ENCODE results near the gene RALBP1.

DNA sequence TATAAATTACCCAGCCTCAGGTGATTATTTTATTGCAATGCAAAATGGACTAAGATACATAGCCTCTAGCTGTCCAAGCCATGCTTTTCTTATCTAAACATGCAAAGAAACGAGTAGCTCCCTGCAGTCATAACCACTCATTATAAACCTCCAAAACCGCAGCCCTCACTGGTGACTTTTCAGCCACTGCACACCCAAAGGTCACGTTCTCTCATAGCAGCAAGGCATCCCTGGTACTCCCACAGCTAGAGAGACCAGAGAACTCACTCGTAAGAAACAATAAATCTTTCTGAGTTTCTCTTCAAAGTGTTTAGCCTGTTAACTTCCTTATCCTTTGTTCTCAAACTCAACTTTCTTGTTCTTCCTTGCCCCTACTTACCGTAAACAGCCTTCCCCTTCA lies 28.5 kb upstream of the RALBP1 start:
- TF ChIP-seq, protein P1, sequence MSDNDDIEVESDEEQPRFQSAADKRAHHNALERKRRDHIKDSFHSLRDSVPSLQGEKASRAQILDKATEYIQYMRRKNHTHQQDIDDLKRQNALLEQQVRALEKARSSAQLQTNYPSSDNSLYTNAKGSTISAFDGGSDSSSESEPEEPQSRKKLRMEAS (IDR thresholded peaks at IDR 0.05), result no peak
- TF ChIP-seq FOXM1 (IDR thresholded peaks at IDR 0.05; ENCODE audit: borderline replicate concordance, low read depth) (no peak), NFIC (IDR thresholded peaks at IDR 0.05) (no peak)
- TF ChIP-seq, protein P2, sequence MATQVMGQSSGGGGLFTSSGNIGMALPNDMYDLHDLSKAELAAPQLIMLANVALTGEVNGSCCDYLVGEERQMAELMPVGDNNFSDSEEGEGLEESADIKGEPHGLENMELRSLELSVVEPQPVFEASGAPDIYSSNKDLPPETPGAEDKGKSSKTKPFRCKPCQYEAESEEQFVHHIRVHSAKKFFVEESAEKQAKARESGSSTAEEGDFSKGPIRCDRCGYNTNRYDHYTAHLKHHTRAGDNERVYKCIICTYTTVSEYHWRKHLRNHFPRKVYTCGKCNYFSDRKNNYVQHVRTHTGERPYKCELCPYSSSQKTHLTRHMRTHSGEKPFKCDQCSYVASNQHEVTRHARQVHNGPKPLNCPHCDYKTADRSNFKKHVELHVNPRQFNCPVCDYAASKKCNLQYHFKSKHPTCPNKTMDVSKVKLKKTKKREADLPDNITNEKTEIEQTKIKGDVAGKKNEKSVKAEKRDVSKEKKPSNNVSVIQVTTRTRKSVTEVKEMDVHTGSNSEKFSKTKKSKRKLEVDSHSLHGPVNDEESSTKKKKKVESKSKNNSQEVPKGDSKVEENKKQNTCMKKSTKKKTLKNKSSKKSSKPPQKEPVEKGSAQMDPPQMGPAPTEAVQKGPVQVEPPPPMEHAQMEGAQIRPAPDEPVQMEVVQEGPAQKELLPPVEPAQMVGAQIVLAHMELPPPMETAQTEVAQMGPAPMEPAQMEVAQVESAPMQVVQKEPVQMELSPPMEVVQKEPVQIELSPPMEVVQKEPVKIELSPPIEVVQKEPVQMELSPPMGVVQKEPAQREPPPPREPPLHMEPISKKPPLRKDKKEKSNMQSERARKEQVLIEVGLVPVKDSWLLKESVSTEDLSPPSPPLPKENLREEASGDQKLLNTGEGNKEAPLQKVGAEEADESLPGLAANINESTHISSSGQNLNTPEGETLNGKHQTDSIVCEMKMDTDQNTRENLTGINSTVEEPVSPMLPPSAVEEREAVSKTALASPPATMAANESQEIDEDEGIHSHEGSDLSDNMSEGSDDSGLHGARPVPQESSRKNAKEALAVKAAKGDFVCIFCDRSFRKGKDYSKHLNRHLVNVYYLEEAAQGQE (IDR thresholded peaks at IDR 0.05; ENCODE audit: low read depth), result no peak
